PC-9 (cell line): ENCODE measurements around the gene SCN1B. TPM values are rescaled to one million over a fixed set of nuclear protein-coding genes. Genes with fewer than 3 reads are reported as not detected.

ENCODE experiments used
- BruUV-seq: library from RNA; stranded (reverse); fragments of 400-500 nt; replicated peaks from 2 replicates; lab custom pipeline; 2021; lab: Mats Ljungman, UMichigan
- CTCF ChIA-PET: fragments of 300-600 bp; sonication (Branson Sonifier 250); formaldehyde crosslinking; loops from one replicate; lab custom pipeline; 2022; ENCODE audit warnings: antibody characterized with exemption; lab: Charles Lee
- POLR2A ChIA-PET: fragments of 300-600 bp; sonication (Branson Sonifier 250); formaldehyde crosslinking; loops from one replicate; lab custom pipeline; 2022; ENCODE audit warnings: antibody characterized with exemption; ENCODE audit not compliant: unreplicated experiment; lab: Charles Lee
- DNase-seq, 2 experiments: peaks; one replicate each; pipeline versions ENCODE4 v3.0.0 to v3.0.0-alpha.2; 2015 to 2022; ENCODE audit warnings: mixed read lengths in 1 of 2
- H2AFZ ChIP-seq: fragments of 200-600 bp; sonication (generic); 2 replicates; pipeline ENCODE4 v1.8.1; 2017; ENCODE audit warnings: antibody characterized with exemption
- H3F3A ChIP-seq: fragments of 200-600 bp; sonication (generic); 2 replicates; pipeline ENCODE4 v1.8.1; 2017; ENCODE audit warnings: antibody characterized with exemption, mild to moderate bottlenecking, low read depth; ENCODE audit not compliant: insufficient read depth
- H3K27ac ChIP-seq: fragments of 200-600 bp; sonication (generic); 2 replicates; pipeline ENCODE4 v1.6.1; 2016; ENCODE audit warnings: mixed run types
- H3K27me3 ChIP-seq: fragments of 200-600 bp; sonication (generic); 2 replicates; pipeline ENCODE4 v1.6.1; 2016; ENCODE audit warnings: low read depth, mixed run types; ENCODE audit not compliant: insufficient read depth
- H3K36me3 ChIP-seq: fragments of 200-600 bp; sonication (generic); 2 replicates; pipeline ENCODE4 v1.6.1; 2016; ENCODE audit warnings: low read depth, mixed run types
- H3K4me1 ChIP-seq: fragments of 200-600 bp; sonication (generic); replicated peaks from 2 replicates; pipeline ENCODE4 v1.6.1; 2016; ENCODE audit warnings: mixed run types; ENCODE audit not compliant: insufficient read depth
- H3K4me2 ChIP-seq: fragments of 200-600 bp; sonication (generic); 2 replicates; pipeline ENCODE4 v1.6.1; 2017; ENCODE audit warnings: mixed run types
- H3K4me3 ChIP-seq: fragments of 200-600 bp; sonication (generic); 2 replicates; pipeline ENCODE4 v1.6.1; 2016; ENCODE audit warnings: mixed run types
- H3K79me2 ChIP-seq: fragments of 200-600 bp; sonication (generic); 2 replicates; pipeline ENCODE4 v1.6.1; 2017; ENCODE audit warnings: low read depth, mixed run types
- H3K9me2 ChIP-seq: fragments of 200-600 bp; sonication (generic); 2 replicates; pipeline ENCODE4 v1.8.1; 2017; ENCODE audit warnings: mild to moderate bottlenecking; ENCODE audit not compliant: insufficient read depth
- H3K9me3 ChIP-seq: fragments of 200-600 bp; sonication (generic); 2 replicates; pipeline ENCODE4 v1.8.1; 2016; ENCODE audit warnings: low read depth; ENCODE audit not compliant: insufficient read depth
- H4K20me1 ChIP-seq: fragments of 200-600 bp; sonication (generic); 2 replicates; pipeline ENCODE4 v1.8.1; 2017; ENCODE audit not compliant: insufficient read depth
- EZH2 ChIP-seq: fragments of 200-600 bp; sonication (generic); IDR thresholded peaks from 2 replicates; pipeline ENCODE4 v1.8.0; 2017; ENCODE audit warnings: antibody characterized with exemption, low read depth
- intact Hi-C: fragments of 100-400 bp; cut with micrococcal nuclease; formaldehyde crosslinking; loops from one replicate; pipeline ENCODE4 v1.10.0; 2022; ENCODE audit not compliant: unreplicated experiment
- total RNA-seq: library from RNA; stranded (reverse); gene quantifications from 2 replicates; pipeline ENCODE4 v1.2.3, GENCODE V29; 2021
- TF ChIP-seq, protein P1 (sequence below): fragments of 200-600 bp; sonication (generic); conservative IDR thresholded peaks from 2 replicates; pipeline ENCODE4 v1.6.1; 2017; ENCODE audit warnings: mixed run types, antibody characterized with exemption, mild to moderate bottlenecking, moderate library complexity

The SCN1B gene
- total RNA-seq, 1 experiment from 2014 or later, result 2.4 TPM

GRCh38 chr19:35025969-35026368, 4.3 kb upstream of the SCN1B start:
- no peaks in the 10 kb centered on the region for H4K20me1 ChIP-seq
- H3K9me2 ChIP-seq, result no peaks in the 10 kb centered on the region
- H3K4me1 ChIP-seq, result peaks cover 6% of the 10 kb centered on the region; the same call in 1 of the 2 replicates
- BruUV-seq, result no TSS peak
- ChIA-PET CTCF (no interaction called here), POLR2A (no interaction called here)
- peaks cover 17% of the 10 kb centered on the region; the same call in 1 of the 2 replicates for H3F3A ChIP-seq
- TF ChIP-seq EZH2, result no peak
- TF ChIP-seq, protein P1, sequence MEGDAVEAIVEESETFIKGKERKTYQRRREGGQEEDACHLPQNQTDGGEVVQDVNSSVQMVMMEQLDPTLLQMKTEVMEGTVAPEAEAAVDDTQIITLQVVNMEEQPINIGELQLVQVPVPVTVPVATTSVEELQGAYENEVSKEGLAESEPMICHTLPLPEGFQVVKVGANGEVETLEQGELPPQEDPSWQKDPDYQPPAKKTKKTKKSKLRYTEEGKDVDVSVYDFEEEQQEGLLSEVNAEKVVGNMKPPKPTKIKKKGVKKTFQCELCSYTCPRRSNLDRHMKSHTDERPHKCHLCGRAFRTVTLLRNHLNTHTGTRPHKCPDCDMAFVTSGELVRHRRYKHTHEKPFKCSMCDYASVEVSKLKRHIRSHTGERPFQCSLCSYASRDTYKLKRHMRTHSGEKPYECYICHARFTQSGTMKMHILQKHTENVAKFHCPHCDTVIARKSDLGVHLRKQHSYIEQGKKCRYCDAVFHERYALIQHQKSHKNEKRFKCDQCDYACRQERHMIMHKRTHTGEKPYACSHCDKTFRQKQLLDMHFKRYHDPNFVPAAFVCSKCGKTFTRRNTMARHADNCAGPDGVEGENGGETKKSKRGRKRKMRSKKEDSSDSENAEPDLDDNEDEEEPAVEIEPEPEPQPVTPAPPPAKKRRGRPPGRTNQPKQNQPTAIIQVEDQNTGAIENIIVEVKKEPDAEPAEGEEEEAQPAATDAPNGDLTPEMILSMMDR, result no peak
- no peak overlapping the region for H3K4me2 ChIP-seq
- no peak overlapping the region for H2AFZ ChIP-seq
- H3K36me3 ChIP-seq, result no peaks in the 10 kb centered on the region
- no peak overlapping the region for H3K4me3 ChIP-seq
- H3K9me3 ChIP-seq, result no peaks in the 10 kb centered on the region
- no peak for DNase-seq
- H3K79me2 ChIP-seq, result no peaks in the 10 kb centered on the region
- intact Hi-C loops, result no loop called here
- peaks cover under 1% of the 10 kb centered on the region; the same call in 1 of the 2 replicates for H3K27me3 ChIP-seq
- H3K27ac ChIP-seq, result no peak overlapping the region

GRCh38 chr19:35026418-35026817, 3.9 kb upstream of the SCN1B start:
- Histone ChIP-seq H3K4me3 (no peak overlapping the region), H2AFZ (no peak overlapping the region), H3K36me3 (no peaks in the 10 kb centered on the region), H3K9me2 (no peaks in the 10 kb centered on the region), H3K4me1 (peaks cover 11% of the 10 kb centered on the region; the same call in 1 of the 2 replicates), H3F3A (peaks cover 20% of the 10 kb centered on the region), H3K4me2 (no peak overlapping the region), H3K27me3 (peaks cover 5% of the 10 kb centered on the region), H3K79me2 (no peaks in the 10 kb centered on the region), H3K27ac (no peak overlapping the region), H4K20me1 (no peaks in the 10 kb centered on the region), H3K9me3 (no peaks in the 10 kb centered on the region)
- DNase-seq, result no peak
- TF ChIP-seq, protein P1, result no peak
- TF ChIP-seq EZH2, result no peak
- POLR2A ChIA-PET, result interaction anchor here (0.6 kb wide), 1 partner anchor 689 kb away, joined by 4 read pairs; no protein-coding TSS in a partner anchor
- CTCF ChIA-PET, result no interaction called here
- intact Hi-C loops, result no loop called here
- BruUV-seq, result no TSS peak

- Histone ChIP-seq H3K9me3 (no peaks in the 10 kb centered on the region), H3K4me2 (no peak overlapping the region), H3K27ac (no peak overlapping the region), H3K4me3 (no peak overlapping the region), H3K36me3 (no peaks in the 10 kb centered on the region), H3K27me3 (peaks cover 11% of the 10 kb centered on the region), H3K79me2 (no peaks in the 10 kb centered on the region), H2AFZ (no peak overlapping the region), H4K20me1 (no peaks in the 10 kb centered on the region), H3K4me1 (peaks cover 12% of the 10 kb centered on the region; the same call in 1 of the 2 replicates), H3K9me2 (no peaks in the 10 kb centered on the region), H3F3A (peaks cover 23% of the 10 kb centered on the region)
- no peak for TF ChIP-seq EZH2
- CTCF ChIA-PET, result no interaction called here
- BruUV-seq, result no TSS peak
- POLR2A ChIA-PET, result interaction anchor here (0.6 kb wide), 1 partner anchor 689 kb away, joined by 4 read pairs; no protein-coding TSS in a partner anchor
- no peak for DNase-seq
- intact Hi-C loops, result no loop called here
Measured at GRCh38 chr19:35027009-35027408, 3.3 kb upstream of the SCN1B start.
